ENCODE data around the gene DBN1. TPM values are rescaled to one million over a fixed set of nuclear protein-coding genes. Genes with fewer than 3 reads are reported as not detected.

The DBN1 gene
- total RNA-seq, 1 donor from 2014 or later, result 1,261 TPM

GRCh38 chr5:177512736-177513380, 39.4 kb upstream of the DBN1 start:
- Mint-ChIP-seq H3K4me1 (ENCODE audit: low read depth, unreplicated experiment) (peaks cover 16% of the 10 kb centered on the region), H3K27ac (ENCODE audit: unreplicated experiment) (no peak overlapping the region), H3K36me3 (ENCODE audit: unreplicated experiment) (peaks cover 4% of the 10 kb centered on the region), H3K4me3 (ENCODE audit: unreplicated experiment) (no peak overlapping the region), H3K27me3 (ENCODE audit: unreplicated experiment) (peaks cover 18% of the 10 kb centered on the region), H3K9me3 (ENCODE audit: unreplicated experiment) (peaks cover 18% of the 10 kb centered on the region)
- no peak for DNase-seq
- TF ChIP-seq, protein P1, sequence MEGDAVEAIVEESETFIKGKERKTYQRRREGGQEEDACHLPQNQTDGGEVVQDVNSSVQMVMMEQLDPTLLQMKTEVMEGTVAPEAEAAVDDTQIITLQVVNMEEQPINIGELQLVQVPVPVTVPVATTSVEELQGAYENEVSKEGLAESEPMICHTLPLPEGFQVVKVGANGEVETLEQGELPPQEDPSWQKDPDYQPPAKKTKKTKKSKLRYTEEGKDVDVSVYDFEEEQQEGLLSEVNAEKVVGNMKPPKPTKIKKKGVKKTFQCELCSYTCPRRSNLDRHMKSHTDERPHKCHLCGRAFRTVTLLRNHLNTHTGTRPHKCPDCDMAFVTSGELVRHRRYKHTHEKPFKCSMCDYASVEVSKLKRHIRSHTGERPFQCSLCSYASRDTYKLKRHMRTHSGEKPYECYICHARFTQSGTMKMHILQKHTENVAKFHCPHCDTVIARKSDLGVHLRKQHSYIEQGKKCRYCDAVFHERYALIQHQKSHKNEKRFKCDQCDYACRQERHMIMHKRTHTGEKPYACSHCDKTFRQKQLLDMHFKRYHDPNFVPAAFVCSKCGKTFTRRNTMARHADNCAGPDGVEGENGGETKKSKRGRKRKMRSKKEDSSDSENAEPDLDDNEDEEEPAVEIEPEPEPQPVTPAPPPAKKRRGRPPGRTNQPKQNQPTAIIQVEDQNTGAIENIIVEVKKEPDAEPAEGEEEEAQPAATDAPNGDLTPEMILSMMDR (IDR thresholded peaks at IDR 0.05; ENCODE audit: partially characterized antibody, unreplicated experiment), result no peak

DNA sequence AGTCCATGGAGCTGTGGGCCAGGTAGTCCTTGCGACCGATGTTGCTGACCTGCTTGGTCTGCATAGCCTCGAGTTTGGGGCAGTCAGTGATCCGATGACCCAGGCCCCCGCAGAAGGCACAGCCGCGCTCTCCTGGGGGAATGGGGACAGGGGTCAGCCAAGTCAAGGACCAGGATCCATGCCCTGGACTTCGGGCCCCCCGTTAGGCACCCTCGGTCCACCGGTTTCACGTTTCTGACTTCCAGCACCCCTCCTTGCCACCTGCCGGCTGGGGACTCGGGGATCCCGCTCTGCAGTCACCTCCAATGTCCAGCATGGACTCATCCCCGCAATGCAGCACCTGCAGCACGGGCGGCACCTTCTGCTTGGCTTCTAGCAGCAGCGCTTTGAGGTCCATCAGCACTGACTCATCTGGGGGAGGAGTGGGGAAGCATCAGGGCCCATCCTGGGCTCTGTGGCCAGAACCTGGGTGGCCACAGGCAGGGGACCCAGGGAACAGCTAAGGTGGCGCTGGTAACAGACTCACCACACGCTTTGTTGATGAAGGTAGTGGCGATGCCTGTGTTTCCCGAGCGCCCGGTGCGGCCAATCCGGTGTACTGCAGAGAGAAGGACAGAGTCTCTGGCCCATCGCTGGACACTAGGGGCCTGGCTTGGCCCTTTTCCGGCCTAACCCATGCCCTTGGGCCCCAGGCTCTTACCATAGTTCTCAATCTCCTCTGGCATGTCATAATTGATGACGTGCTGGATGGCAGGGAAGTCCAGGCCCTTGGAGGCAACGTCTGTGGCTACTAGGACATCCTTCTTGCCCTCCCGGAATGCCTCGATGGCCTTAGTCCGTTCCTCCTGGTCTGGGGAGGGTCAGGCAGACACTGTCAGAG, 38.6 kb upstream of the DBN1 start:
- Mint-ChIP-seq H3K4me1 (ENCODE audit: low read depth, unreplicated experiment) (peaks cover 16% of the 10 kb centered on the region), H3K27ac (ENCODE audit: unreplicated experiment) (no peak overlapping the region), H3K9me3 (ENCODE audit: unreplicated experiment) (peaks cover 13% of the 10 kb centered on the region), H3K27me3 (ENCODE audit: unreplicated experiment) (peaks cover 17% of the 10 kb centered on the region), H3K36me3 (ENCODE audit: unreplicated experiment) (peaks cover 4% of the 10 kb centered on the region), H3K4me3 (ENCODE audit: unreplicated experiment) (no peak overlapping the region)
- TF ChIP-seq, protein P1 (IDR thresholded peaks at IDR 0.05; ENCODE audit: partially characterized antibody, unreplicated experiment), result no peak
- no peak for DNase-seq

- peaks cover 9% of the 10 kb centered on the region for H3K9me3 Mint-ChIP-seq (ENCODE audit: unreplicated experiment)
- TF ChIP-seq, protein P1 (IDR thresholded peaks at IDR 0.05; ENCODE audit: partially characterized antibody, unreplicated experiment), result no peak
These were observed 37.7 kb upstream of the DBN1 start for GRCh38 chr5:177511181-177511580.

GRCh38 chr5:177510567-177511053, 37.2 kb upstream of the DBN1 start:
- H3K27ac Mint-ChIP-seq (ENCODE audit: unreplicated experiment), result no peak overlapping the region
- H3K27me3 Mint-ChIP-seq (ENCODE audit: unreplicated experiment), result peaks cover 14% of the 10 kb centered on the region
- H3K4me1 Mint-ChIP-seq (ENCODE audit: low read depth, unreplicated experiment), result peaks cover 8% of the 10 kb centered on the region
- H3K4me3 Mint-ChIP-seq (ENCODE audit: unreplicated experiment), result no peak overlapping the region
- no peaks in the 10 kb centered on the region for H3K36me3 Mint-ChIP-seq (ENCODE audit: unreplicated experiment)
- TF ChIP-seq, protein P1 (IDR thresholded peaks at IDR 0.05; ENCODE audit: partially characterized antibody, unreplicated experiment), result no peak
- peaks cover 8% of the 10 kb centered on the region for H3K9me3 Mint-ChIP-seq (ENCODE audit: unreplicated experiment)
- DNase-seq, result no peak

More at GRCh38 chr5:177511181-177511580, 37.7 kb upstream of the DBN1 start:
- Mint-ChIP-seq H3K27ac (ENCODE audit: unreplicated experiment) (no peak overlapping the region), H3K27me3 (ENCODE audit: unreplicated experiment) (peaks cover 16% of the 10 kb centered on the region), H3K36me3 (ENCODE audit: unreplicated experiment) (no peaks in the 10 kb centered on the region), H3K4me1 (ENCODE audit: low read depth, unreplicated experiment) (peaks cover 13% of the 10 kb centered on the region), H3K4me3 (ENCODE audit: unreplicated experiment) (no peak overlapping the region)
- no peak for DNase-seq
